GM10266 (cell line): ENCODE data around the gene SMARCE1.

Source experiments
- DNase-seq: peaks from one replicate; pipeline ENCODE4 v3.0.0; 2012; ENCODE audit errors: extremely low spot score
- TF ChIP-seq, protein P1 (sequence below): IDR thresholded peaks from 2 replicates; pipeline ENCODE4 v1.5.1; 2012; ENCODE audit warnings: mild to moderate bottlenecking, low read depth; ENCODE audit not compliant: control insufficient read depth, insufficient read depth; ENCODE audit errors: missing control alignments

Gene SMARCE1

DNA sequence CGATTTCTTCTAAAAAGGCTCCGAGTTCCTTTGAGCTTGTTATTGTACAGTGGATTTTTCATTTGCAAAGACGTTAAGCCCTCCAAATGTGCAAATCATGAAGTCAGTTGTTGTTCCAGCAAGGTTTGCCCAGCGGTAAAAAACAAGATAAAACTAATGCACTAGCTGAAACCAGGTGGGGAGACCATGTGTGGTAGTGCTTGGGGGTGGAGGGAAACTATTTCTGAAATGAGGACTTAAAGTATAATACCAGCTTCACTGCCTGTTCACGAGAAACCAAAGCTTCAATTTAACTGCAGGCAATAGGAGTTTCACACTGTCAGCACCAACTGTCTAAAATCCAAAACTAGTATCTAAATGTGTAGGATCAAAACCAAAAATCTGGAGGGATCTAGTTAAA is 22.3 kb downstream of the SMARCE1 start:
- TF ChIP-seq, protein P1, sequence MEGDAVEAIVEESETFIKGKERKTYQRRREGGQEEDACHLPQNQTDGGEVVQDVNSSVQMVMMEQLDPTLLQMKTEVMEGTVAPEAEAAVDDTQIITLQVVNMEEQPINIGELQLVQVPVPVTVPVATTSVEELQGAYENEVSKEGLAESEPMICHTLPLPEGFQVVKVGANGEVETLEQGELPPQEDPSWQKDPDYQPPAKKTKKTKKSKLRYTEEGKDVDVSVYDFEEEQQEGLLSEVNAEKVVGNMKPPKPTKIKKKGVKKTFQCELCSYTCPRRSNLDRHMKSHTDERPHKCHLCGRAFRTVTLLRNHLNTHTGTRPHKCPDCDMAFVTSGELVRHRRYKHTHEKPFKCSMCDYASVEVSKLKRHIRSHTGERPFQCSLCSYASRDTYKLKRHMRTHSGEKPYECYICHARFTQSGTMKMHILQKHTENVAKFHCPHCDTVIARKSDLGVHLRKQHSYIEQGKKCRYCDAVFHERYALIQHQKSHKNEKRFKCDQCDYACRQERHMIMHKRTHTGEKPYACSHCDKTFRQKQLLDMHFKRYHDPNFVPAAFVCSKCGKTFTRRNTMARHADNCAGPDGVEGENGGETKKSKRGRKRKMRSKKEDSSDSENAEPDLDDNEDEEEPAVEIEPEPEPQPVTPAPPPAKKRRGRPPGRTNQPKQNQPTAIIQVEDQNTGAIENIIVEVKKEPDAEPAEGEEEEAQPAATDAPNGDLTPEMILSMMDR, result no peak
- DNase-seq, result no peak

- DNase-seq, result no peak
- TF ChIP-seq, protein P1, result no peak
Observed at GRCh38 chr17:40623419-40624210, 24.0 kb downstream of the SMARCE1 start.

DNA sequence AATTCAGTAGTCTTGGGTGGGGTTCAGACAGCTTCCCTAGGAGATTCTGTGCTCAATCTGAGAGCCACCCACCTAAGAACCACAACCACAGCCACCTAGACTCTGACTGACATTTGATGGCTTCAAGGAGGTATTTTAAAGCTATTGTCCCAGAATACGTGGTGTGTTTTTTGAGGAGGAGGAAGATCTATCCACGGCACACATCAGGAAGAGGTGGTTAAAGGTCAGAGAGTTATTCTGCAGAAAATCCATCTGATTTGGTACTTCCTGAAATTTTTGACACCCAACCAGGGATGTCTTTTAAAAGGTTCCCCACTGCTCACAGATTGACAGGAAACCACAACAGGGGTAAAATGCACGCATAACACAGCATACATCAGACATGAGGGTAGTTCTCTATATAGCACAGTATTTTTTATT is 25.1 kb downstream of the SMARCE1 start:
- no peak for DNase-seq
- TF ChIP-seq, protein P1, result no peak

- DNase-seq, result no peak
- TF ChIP-seq, protein P1, result no peak
Observed at GRCh38 chr17:40621578-40621977, 26.0 kb downstream of the SMARCE1 start.

GRCh38 chr17:40621019-40621418 is 26.6 kb downstream of the SMARCE1 start:
- TF ChIP-seq, protein P1, result no peak
- DNase-seq, result no peak

GRCh38 chr17:40618754-40619625 is 28.6 kb downstream of the SMARCE1 start:
- TF ChIP-seq, protein P1, result no peak
- DNase-seq, result no peak

DNA sequence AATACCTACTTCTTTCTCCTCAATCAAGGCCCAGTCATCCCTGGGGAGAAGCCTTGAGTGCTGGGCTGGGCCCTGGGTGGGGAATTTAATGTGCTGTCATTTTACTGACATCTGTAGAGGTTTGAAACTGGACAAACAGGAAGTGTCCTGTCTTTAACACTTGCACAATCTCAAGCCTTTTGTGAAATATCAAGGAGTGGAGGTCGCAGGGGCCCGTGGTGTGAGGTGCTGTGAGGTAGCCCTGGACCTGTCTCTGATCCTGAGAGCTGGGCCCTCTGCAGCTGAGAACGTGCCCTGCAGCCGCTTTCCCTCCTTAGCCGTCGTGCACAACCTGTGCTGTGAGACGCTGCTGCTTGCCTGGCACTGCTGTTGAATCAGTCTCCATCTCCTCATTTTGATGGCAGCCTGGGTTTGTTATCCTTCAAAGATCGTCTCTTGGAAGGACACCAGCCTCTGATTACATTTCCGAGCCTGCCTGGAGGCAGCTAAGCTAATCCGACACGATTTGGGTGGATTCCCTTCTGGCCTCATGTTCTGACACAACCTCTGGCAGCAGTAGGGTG is 29.9 kb downstream of the SMARCE1 start:
- no peak for DNase-seq
- TF ChIP-seq, protein P1, result no peak
